H1 (cell line): ENCODE measurements around the gene MLH3. TPM values are rescaled to one million over a fixed set of nuclear protein-coding genes. Genes with fewer than 3 reads are reported as not detected.

Source experiments
- CTCF ChIA-PET: fragments of 300-600 bp; sonication (Branson Sonifier 250); formaldehyde crosslinking; loops from one replicate; lab custom pipeline; 2021; ENCODE audit not compliant: partially characterized antibody; lab: Charles Lee
- POLR2A ChIA-PET: fragments of 300-600 bp; sonication (Branson Sonifier 250); formaldehyde crosslinking; loops from one replicate; lab custom pipeline; 2021; ENCODE audit warnings: inconsistent platforms; ENCODE audit not compliant: partially characterized antibody; lab: Charles Lee
- DNase-seq, 2 experiments: peaks; one replicate each; pipeline versions ENCODE4 v3.0.0 to v3.0.0-alpha.2; 2010 to 2022; ENCODE audit warnings: low spot score in 2 of 2, low read depth in 1 of 2, mixed read lengths in 1 of 2
- FAIRE-seq: peaks from 2 replicates; lab custom pipeline; 2011; peaks lifted over from hg19 to GRCh38; lab: Jason Lieb, UNC
- H2AFZ ChIP-seq: 2 replicates; pipeline ENCODE4 v1.8.1; 2012; ENCODE audit warnings: low read length, inconsistent platforms
- H2AK5ac ChIP-seq: 2 replicates; pipeline ENCODE4 v1.6.1; 2013; ENCODE audit warnings: low read depth, low read length
- H2BK120ac ChIP-seq: replicated peaks from 2 replicates; pipeline ENCODE3; 2013; ENCODE audit warnings: low read depth, low read length, inconsistent platforms
- H2BK12ac ChIP-seq: 2 replicates; pipeline ENCODE4 v1.6.1; 2013; ENCODE audit warnings: low read depth, low read length
- H2BK15ac ChIP-seq: 2 replicates; pipeline ENCODE4 v1.6.1; 2013; ENCODE audit warnings: low read length
- H2BK20ac ChIP-seq: 2 replicates; pipeline ENCODE4 v1.6.1; 2013; ENCODE audit warnings: low read length
- H2BK5ac ChIP-seq: 2 replicates; pipeline ENCODE4 v1.6.1; 2013; ENCODE audit warnings: low read depth, low read length
- H3K14ac ChIP-seq: 2 replicates; pipeline ENCODE4 v1.6.1; 2013; ENCODE audit warnings: inconsistent platforms; ENCODE audit not compliant: insufficient read length
- H3K18ac ChIP-seq: 2 replicates; pipeline ENCODE4 v1.6.1; 2013; ENCODE audit warnings: low read length; ENCODE audit errors: extremely low read depth
- H3K23ac ChIP-seq: 2 replicates; pipeline ENCODE4 v1.6.1; 2013; ENCODE audit warnings: inconsistent platforms; ENCODE audit not compliant: insufficient read length
- H3K23me2 ChIP-seq: 2 replicates; pipeline ENCODE4 v1.6.1; 2013; ENCODE audit warnings: low read depth, low read length
- H3K27ac ChIP-seq: 2 replicates; pipeline ENCODE4 v1.6.1; 2011; ENCODE audit warnings: low read depth, low read length, inconsistent platforms
- H3K27me3 ChIP-seq, 4 experiments: replicated peaks in 1 of 4; 1 replicate in 1 of 4; 2 replicates in 3 of 4; pipeline versions ENCODE4 v1.6.1 to v1.8.1; 2011 to 2013; ENCODE audit warnings: low read length in 3 of 4, mild to moderate bottlenecking in 3 of 4, inconsistent platforms in 2 of 4, mixed read lengths in 2 of 4, moderate library complexity in 1 of 4; ENCODE audit not compliant: control insufficient read depth in 3 of 4, insufficient read depth in 3 of 4; ENCODE audit errors: extremely low read depth in 1 of 4
- H3K36me3 ChIP-seq, 4 experiments: 2 replicates each; pipeline versions ENCODE4 v1.6.1 to v1.8.1; 2011 to 2013; ENCODE audit warnings: mild to moderate bottlenecking in 4 of 4, low read length in 3 of 4, moderate library complexity in 2 of 4, control low read depth in 1 of 4, inconsistent platforms in 1 of 4; ENCODE audit not compliant: insufficient read depth in 4 of 4, control insufficient read depth in 2 of 4
- H3K4ac ChIP-seq: replicated peaks from 2 replicates; pipeline ENCODE3; 2013; ENCODE audit warnings: low read length, low read depth, mixed read lengths, inconsistent platforms; ENCODE audit not compliant: insufficient read length
- H3K4me1 ChIP-seq, 4 experiments: replicated peaks in 1 of 4; 1 replicate in 1 of 4; 2 replicates in 3 of 4; pipeline versions ENCODE4 v1.6.1 to v1.8.1; 2011 to 2013; ENCODE audit warnings: low read length in 3 of 4, inconsistent platforms in 2 of 4, mixed read lengths in 1 of 4; ENCODE audit not compliant: insufficient read depth in 4 of 4, control insufficient read depth in 3 of 4
- H3K4me2 ChIP-seq, 2 experiments: 2 replicates each; pipeline versions ENCODE4 v1.6.1 to v1.8.1; 2011 to 2013; ENCODE audit warnings: low read depth in 2 of 2, low read length in 2 of 2, control low read depth in 1 of 2, inconsistent platforms in 1 of 2, mild to moderate bottlenecking in 1 of 2; ENCODE audit not compliant: insufficient read depth in 1 of 2
- H3K4me3 ChIP-seq, 4 experiments: fragments of 200-600, 300-600 bp in 1 of 4; sonication (generic), shearing (Covaris generic), sonication (Bioruptor Twin) in 1 of 4; 2 replicates each; pipeline versions ENCODE4 v1.5.1 to v1.8.1; 2011 to 2016; ENCODE audit warnings: low read length in 4 of 4, low read depth in 3 of 4, control low read depth in 2 of 4, inconsistent platforms in 2 of 4, mild to moderate bottlenecking in 2 of 4, mixed read lengths in 1 of 4, moderate library complexity in 1 of 4; ENCODE audit not compliant: insufficient read depth in 2 of 4; ENCODE audit errors: extremely low read depth in 1 of 4
- H3K56ac ChIP-seq: replicated peaks from 2 replicates; pipeline ENCODE3; 2013; ENCODE audit warnings: low read depth, mild to moderate bottlenecking, mixed read lengths, low read length, inconsistent platforms; ENCODE audit not compliant: insufficient read length
- H3K79me1 ChIP-seq: 2 replicates; pipeline ENCODE4 v1.6.1; 2013; ENCODE audit warnings: low read depth, low read length, control low read depth
- H3K79me2 ChIP-seq, 2 experiments: 2 replicates each; pipeline versions ENCODE4 v1.6.1 to v1.8.1; 2012 to 2013; ENCODE audit warnings: low read length in 2 of 2, mild to moderate bottlenecking in 2 of 2, inconsistent platforms in 1 of 2; ENCODE audit not compliant: insufficient read depth in 2 of 2, control insufficient read depth in 1 of 2
- H3K9ac ChIP-seq, 4 experiments: replicated peaks in 1 of 4; 1 replicate in 1 of 4; 2 replicates in 3 of 4; pipeline versions ENCODE4 v1.6.1 to v1.8.1; 2011 to 2013; ENCODE audit warnings: low read depth in 3 of 4, low read length in 3 of 4, control low read depth in 2 of 4, mild to moderate bottlenecking in 2 of 4, moderate library complexity in 2 of 4, inconsistent platforms in 1 of 4; ENCODE audit errors: extremely low read depth in 1 of 4
- H3K9me3 ChIP-seq, 2 experiments: 2 replicates each; pipeline versions ENCODE4 v1.6.1 to v1.8.1; 2012 to 2013; ENCODE audit warnings: mild to moderate bottlenecking in 2 of 2, moderate library complexity in 2 of 2, control low read depth in 1 of 2, inconsistent platforms in 1 of 2, low read depth in 1 of 2, low read length in 1 of 2, mixed read lengths in 1 of 2; ENCODE audit not compliant: insufficient read depth in 2 of 2
- H4K20me1 ChIP-seq, 2 experiments: replicated peaks in 1 of 2; 2 replicates each; pipeline versions ENCODE3 to v1.8.1; 2011 to 2013; ENCODE audit warnings: inconsistent platforms in 2 of 2, low read length in 2 of 2, mild to moderate bottlenecking in 1 of 2; ENCODE audit not compliant: insufficient read depth in 2 of 2, control insufficient read depth in 1 of 2
- H4K5ac ChIP-seq: 2 replicates; pipeline ENCODE4 v1.6.1; 2013; ENCODE audit warnings: low read length, low read depth, mixed read lengths, inconsistent platforms; ENCODE audit not compliant: insufficient read length
- H4K8ac ChIP-seq: 2 replicates; pipeline ENCODE4 v1.8.0; 2013; ENCODE audit warnings: mild to moderate bottlenecking, moderate library complexity, low read length, inconsistent platforms; ENCODE audit not compliant: insufficient read depth; ENCODE audit errors: extremely low read depth
- H4K91ac ChIP-seq: replicated peaks from 2 replicates; pipeline ENCODE3; 2013; ENCODE audit warnings: low read length, mixed read lengths, inconsistent platforms; ENCODE audit not compliant: insufficient read length
- ASH2L ChIP-seq: fragments of 200-600, 300-600 bp; sonication (generic); IDR thresholded peaks from one replicate; pipeline ENCODE4 v1.7.1; 2017; ENCODE audit warnings: low read length
- CBX5 ChIP-seq: fragments of 300-800, 300-1000 bp; sonication (generic); IDR thresholded peaks from 2 replicates; pipeline ENCODE4 v1.7.1; 2016; ENCODE audit warnings: antibody characterized with exemption, low read length, low read depth
- EGR1 ChIP-seq: IDR thresholded peaks from 2 replicates; pipeline ENCODE4 v1.6.1; 2011; ENCODE audit warnings: low read depth, low read length, borderline replicate concordance
- EZH2 ChIP-seq: fragments of 200-600 bp; sonication (generic); IDR thresholded peaks from 2 replicates; pipeline ENCODE4 v1.7.1; 2012; ENCODE audit warnings: low read depth, mild to moderate bottlenecking, moderate library complexity, low read length, inconsistent platforms; ENCODE audit not compliant: severe bottlenecking
- HDAC2 ChIP-seq, 2 experiments: fragments of 300-600 bp in 1 of 2; sonication (generic) in 1 of 2; IDR thresholded peaks; 2 replicates each; pipeline ENCODE4 v1.6.1; 2011 to 2012; ENCODE audit warnings: low read depth in 2 of 2, low read length in 2 of 2, mild to moderate bottlenecking in 2 of 2, moderate library complexity in 2 of 2, borderline replicate concordance in 1 of 2, inconsistent platforms in 1 of 2
- JUND ChIP-seq: IDR thresholded peaks from 2 replicates; pipeline ENCODE4 v1.6.1; 2011; ENCODE audit warnings: mild to moderate bottlenecking, improper control_type of control experiment, low read length
- KDM1A ChIP-seq: fragments of 200-600, 300-600 bp; sonication (generic); IDR thresholded peaks from 2 replicates; pipeline ENCODE4 v1.7.1; 2016; ENCODE audit warnings: mild to moderate bottlenecking, low read length, borderline replicate concordance
- MAFK ChIP-seq: IDR thresholded peaks from 2 replicates; pipeline ENCODE4 v1.6.1; 2012; ENCODE audit warnings: low read depth, mild to moderate bottlenecking, improper control_type of control experiment, low read length
- NANOG ChIP-seq: IDR thresholded peaks from 2 replicates; pipeline ENCODE4 v1.6.1; 2011; ENCODE audit warnings: low read length, low read depth, mild to moderate bottlenecking, inconsistent platforms; ENCODE audit not compliant: insufficient read depth, poor library complexity, severe bottlenecking
- WGBS, 2 experiments: shearing (Covaris generic) in 1 of 2; methylation state at CpG; one replicate each; pipeline versions ENCODE4 v1.1.6 to v1.1.7; 2013 to 2015; ENCODE audit warnings: low lambda C conversion rate in 2 of 2, mixed read lengths in 2 of 2, inconsistent platforms in 1 of 2, low coverage in 1 of 2, missing lambda C conversion rate in 1 of 2; ENCODE audit not compliant: insufficient replicate concordance in 2 of 2, insufficient coverage in 1 of 2, insufficient read length in 1 of 2; ENCODE audit errors: extremely low coverage in 1 of 2, missing lambda C conversion rate in 1 of 2; 5-methylcytosine and 5-hydroxymethylcytosine counted together
- polyA plus RNA-seq, 7 experiments: library from polyadenylated mRNA; depleted of rRNA in 3 of 7; stranded (reverse) in 5 of 7; unstranded in 2 of 7; fragments of >200 nt in 5 of 7; fragments of 200-250 nt in 2 of 7; gene quantifications; 1 replicate in 5 of 7; 2 replicates in 1 of 7; 4 replicates in 1 of 7; pipeline versions ENCODE4 v1.2.1 to v1.2.3, GENCODE V29; 2011 to 2013; ENCODE audit warnings: missing spikeins in 2 of 7, mixed read lengths in 2 of 7
- total RNA-seq: library from RNA; stranded (reverse); fragmentation: NEBNext Ultra II Directional; extraction: Animal tissue kit (Norgen Biotek cat#: 25700); gene quantifications from 2 replicates; pipeline ENCODE4 v1.2.1, GENCODE V29; 2021
- TF ChIP-seq, protein P1 (sequence below): IDR thresholded peaks from 2 replicates; pipeline ENCODE4 v1.6.1; 2011; ENCODE audit warnings: low read length, improper control_type of control experiment

MLH3 gene
- total and polyA plus RNA-seq, 2 of the 8 experiments (the other 6 are each of a cell fraction or from before 2014, with no cell fraction given) = 9.3 to 20.1 TPM

DNA sequence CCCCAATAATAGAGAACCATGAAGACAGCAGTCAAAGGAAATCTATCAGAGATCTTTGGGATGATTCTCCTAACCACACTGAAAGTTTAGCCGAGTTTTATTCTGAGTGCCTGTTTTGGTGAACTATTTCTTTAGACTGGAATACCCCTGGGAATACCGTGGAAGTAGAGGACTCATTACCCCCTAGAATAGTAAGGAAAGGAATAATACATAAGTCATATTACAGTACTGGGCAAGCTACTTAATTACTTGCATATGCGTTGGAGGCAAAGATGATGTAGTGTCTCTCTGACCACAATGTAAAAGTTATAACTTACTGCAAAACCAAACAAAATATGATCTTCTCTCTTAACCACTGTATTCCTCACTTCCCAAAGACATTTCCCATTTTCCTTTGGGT, 43.6 kb upstream of the MLH3 start:
- Histone ChIP-seq H3K4me2 (no peak overlapping the region), H3K9ac (no peak overlapping the region), H3K4me1 (no peaks in the 10 kb centered on the region; a peak in 2 of 7 replicates), H3K79me1 (no peaks in the 10 kb centered on the region), H2BK120ac (no peak overlapping the region), H2AFZ (no peak overlapping the region), H2AK5ac (no peak overlapping the region), H4K5ac (no peak overlapping the region), H3K27me3 (no peaks in the 10 kb centered on the region), H3K36me3 (peaks cover 0 to 55% (median 21%) of the 10 kb centered on the region in 4 experiments; a peak in 6 of 8 replicates), H3K79me2 (no peaks in the 10 kb centered on the region), H3K27ac (no peak overlapping the region), H3K9me3 (no peaks in the 10 kb centered on the region), H3K4me3 (no peak overlapping the region), H2BK5ac (no peak overlapping the region), H4K20me1 (no peaks in the 10 kb centered on the region), H3K4ac (no peak overlapping the region), H3K23me2 (no peaks in the 10 kb centered on the region; the same call in 1 of the 2 replicates), H2BK12ac (no peak overlapping the region), H4K91ac (no peak overlapping the region), H3K18ac (no peak overlapping the region)
- POLR2A ChIA-PET = interaction anchor here (1.0 kb wide), 1 partner anchor 16 kb away, joined by 3 read pairs; no protein-coding TSS in a partner anchor
- 85% methylated on average over 3 of the region's 3 CpGs; no CpG with 5 or more reads in 1 of the 2 experiments for WGBS, 2 experiments
- no peak for DNase-seq
- TF ChIP-seq MAFK (no peak), HDAC2 (IDR thresholded peaks at IDR 0.05; ENCODE audit: borderline replicate concordance in 1 of 2, low read depth in 2 of 2, low read length in 2 of 2) (no peak), CBX5 (no peak), EGR1 (no peak), KDM1A (no peak), JUND (no peak), NANOG (no peak), ASH2L (no peak), EZH2 (no peak)
- TF ChIP-seq, protein P1, sequence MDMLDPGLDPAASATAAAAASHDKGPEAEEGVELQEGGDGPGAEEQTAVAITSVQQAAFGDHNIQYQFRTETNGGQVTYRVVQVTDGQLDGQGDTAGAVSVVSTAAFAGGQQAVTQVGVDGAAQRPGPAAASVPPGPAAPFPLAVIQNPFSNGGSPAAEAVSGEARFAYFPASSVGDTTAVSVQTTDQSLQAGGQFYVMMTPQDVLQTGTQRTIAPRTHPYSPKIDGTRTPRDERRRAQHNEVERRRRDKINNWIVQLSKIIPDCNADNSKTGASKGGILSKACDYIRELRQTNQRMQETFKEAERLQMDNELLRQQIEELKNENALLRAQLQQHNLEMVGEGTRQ = no peak
- TF ChIP-seq, all 59 proteins: peak for 0
- no peak overlapping the region for H3K23ac ChIP-seq
- no peak overlapping the region for H4K8ac ChIP-seq
- no peak for FAIRE-seq
- no peak overlapping the region for H3K56ac ChIP-seq
- CTCF ChIA-PET = no interaction called here
- no peak overlapping the region for H3K14ac ChIP-seq
- no peak overlapping the region for H2BK15ac ChIP-seq
- H2BK20ac ChIP-seq = no peak overlapping the region
